ENCODE data around the gene ZNF609. TPM values are rescaled to one million over a fixed set of nuclear protein-coding genes. Genes with fewer than 3 reads are reported as not detected.

ZNF609 gene
- total and polyA plus RNA-seq, 2 of the 13 experiments (the other 11 are each of a cell fraction or from before 2014, with no cell fraction given): 8.9 to 9.9 TPM

GRCh38 chr15:64703632-64703959 lies 243.2 kb downstream of the ZNF609 start:
- Histone ChIP-seq H3K4me3 (replicated peaks in 1 of 3; ENCODE audit: insufficient read depth in 1 of 3, low read depth in 2 of 3, low read length in 3 of 3) (peak overlapping the region; percentile 40 to 88 (median 59)), H3K27ac (ENCODE audit: extremely low read length, insufficient read depth, low read length) (peak overlapping the region; percentile 73), H3K9me3 (ENCODE audit: low read length) (no peaks in the 10 kb centered on the region), H4K20me1 (ENCODE audit: insufficient read depth, low read length) (peaks cover 6% of the 10 kb centered on the region), H3K36me3 (replicated peaks in 1 of 2; ENCODE audit: control insufficient read depth in 1 of 2, insufficient read depth in 2 of 2, low read length in 2 of 2) (no peaks in the 10 kb centered on the region), H3K4me2 (ENCODE audit: low read depth, low read length) (peak overlapping the region; percentile 77), H3K9ac (ENCODE audit: insufficient read depth, low read depth, low read length) (peak overlapping the region; percentile 75), H3K4me1 (ENCODE audit: insufficient read depth, low read length) (peaks cover 80% of the 10 kb centered on the region), H3K79me2 (ENCODE audit: insufficient read depth, low read length) (peaks cover 34% of the 10 kb centered on the region), H2AFZ (ENCODE audit: low read length) (peak overlapping the region; percentile 39), H3K27me3 (ENCODE audit: control insufficient read depth in 1 of 2, insufficient read depth in 2 of 2, low read length in 2 of 2) (no peaks in the 10 kb centered on the region; a peak in 1 of 5 replicates)
- in situ Hi-C loops (cut with HindIII; ENCODE audit: extremely low pct_ligation_motif_present, low pct_unique_long_range_greater_than_20kb): no loop called here
- ATAC-seq (peak; percentile 5; the same call in 2 of the 3 replicates), FAIRE-seq (no peak), DNase-seq (ENCODE audit: low spot score) (no peak)
- ChIA-PET CTCF (ENCODE audit: low intra/inter-chr PET ratio, low total read pairs) (no interaction called here), POLR2A (interaction anchor here (0.6 to 1.2 kb wide), 3 partner anchors 10 to 52 kb away, joined by 3 to 6 read pairs (median 4); no protein-coding TSS in a partner anchor)
- WGBS (ENCODE audit: low lambda C conversion rate): 88% methylated on average over 7 of the region's 7 CpGs
- TSS peak; percentile 68 for BruUV-seq (replicated peaks)
- intact Hi-C loops (cut with micrococcal nuclease; ENCODE audit: unreplicated experiment): no loop called here
- TF ChIP-seq ZNF609 (CRISPR knock-in tag; IDR thresholded peaks at IDR 0.05; ENCODE audit: borderline replicate concordance): no peak
- no peak for TF ChIP-seq MAFG (CRISPR knock-in tag; IDR thresholded peaks at IDR 0.05)
- TF ChIP-seq ZNF18 (CRISPR knock-in tag; IDR thresholded peaks at IDR 0.05; ENCODE audit: insufficient replicate concordance): peak; percentile 24
- no peak for TF ChIP-seq ZNF329 (CRISPR knock-in tag; IDR thresholded peaks at IDR 0.05; ENCODE audit: low read depth)
- TF ChIP-seq HCFC1 (IDR thresholded peaks at IDR 0.05; ENCODE audit: low read depth, low read length): no peak
- no peak for TF ChIP-seq ZBTB10 (CRISPR knock-in tag; IDR thresholded peaks at IDR 0.05; ENCODE audit: borderline replicate concordance)
- no peak for TF ChIP-seq ZNF101 (CRISPR knock-in tag; IDR thresholded peaks at IDR 0.05; ENCODE audit: borderline replicate concordance, low read depth)
- 0 out of 2 replicates have a peak, but pooled peaks have one; percentile 15 for TF ChIP-seq HBP1 (CRISPR knock-in tag; IDR thresholded peaks at IDR 0.05; ENCODE audit: low read depth)
- no peak for TF ChIP-seq CEBPZ (IDR thresholded peaks at IDR 0.05; ENCODE audit: low read length)
